HCT116 (cell line): ENCODE data around the gene TUG1. TPM values are rescaled to one million over a fixed set of nuclear protein-coding genes. Genes with fewer than 3 reads are reported as not detected.

Source experiments
- ATAC-seq: fragments of 200-7000 bp; cut with Tn5 transposase; 2 replicates; pipeline ENCODE4 v1.9.1; 2020; ENCODE audit warnings: mild to moderate bottlenecking, moderate library complexity
- BruUV-seq: library from RNA; stranded (reverse); fragments of 400-500 nt; replicated peaks from 2 replicates; lab custom pipeline; 2021; lab: Mats Ljungman, UMichigan
- CTCF ChIA-PET: fragments of 300-600 bp; sonication (Branson Sonifier 250); formaldehyde crosslinking; loops from one replicate; lab custom pipeline; 2021; ENCODE audit warnings: antibody characterized with exemption; lab: Charles Lee
- POLR2A ChIA-PET: fragments of 300-600, 350-600 bp; sonication (Branson Sonifier 250); formaldehyde crosslinking; loops from one replicate; lab custom pipeline; 2021; ENCODE audit warnings: antibody characterized with exemption; lab: Charles Lee
- RAD21 ChIA-PET, 2 experiments: fragments of 300-600 bp; sonication (Branson Sonifier 250); formaldehyde crosslinking; loops; one replicate each; lab custom pipeline; 2023; ENCODE audit warnings: low total read pairs in 2 of 2; ENCODE audit not compliant: uncharacterized antibody in 2 of 2, unreplicated experiment in 2 of 2, low non-redundant PET in 1 of 2; lab: Charles Lee
- DNase-seq: peaks from one replicate; pipeline ENCODE4 v3.0.0-alpha.2; 2010; ENCODE audit warnings: low read depth, low spot score
- H2AFZ ChIP-seq: fragments of 200-600 bp; shearing (Covaris generic), sonication (generic); 2 replicates; pipeline ENCODE4 v1.6.1; 2017; ENCODE audit warnings: low read depth, mixed run types, mixed read lengths, antibody characterized with exemption, low read length; ENCODE audit not compliant: poor library complexity, severe bottlenecking
- H3K27ac ChIP-seq: 2 replicates; pipeline ENCODE4 v1.5.1; 2012; ENCODE audit warnings: low read depth, low read length
- H3K27me3 ChIP-seq: fragments of 200-600 bp; sonication (generic); 2 replicates; pipeline ENCODE4 v1.6.1; 2016; ENCODE audit warnings: mixed run types, low read length, mixed read lengths; ENCODE audit not compliant: insufficient read depth
- H3K36me3 ChIP-seq, 2 experiments: fragments of 200-500 bp in 1 of 2; fragments of 200-600 bp in 1 of 2; sonication (Bioruptor generic) in 1 of 2; sonication (generic) in 1 of 2; 2 replicates each; pipeline versions ENCODE4 v1.5.1 to v1.6.1; 2014 to 2016; ENCODE audit warnings: low read length in 2 of 2, inconsistent platforms in 1 of 2, mixed read lengths in 1 of 2, mixed run types in 1 of 2; ENCODE audit not compliant: insufficient read depth in 2 of 2, control insufficient read depth in 1 of 2
- H3K4me1 ChIP-seq, 2 experiments: fragments of 200-600 bp in 1 of 2; sonication (generic) in 1 of 2; 2 replicates each; pipeline versions ENCODE4 v1.5.1 to v1.6.1; 2012 to 2017; ENCODE audit warnings: low read length in 2 of 2, inconsistent platforms in 1 of 2, mild to moderate bottlenecking in 1 of 2, mixed read lengths in 1 of 2, mixed run types in 1 of 2, moderate library complexity in 1 of 2; ENCODE audit not compliant: insufficient read depth in 2 of 2, control insufficient read depth in 1 of 2
- H3K4me2 ChIP-seq: fragments of 200-600 bp; sonication (generic); 2 replicates; pipeline ENCODE4 v1.6.1; 2017; ENCODE audit warnings: mixed run types, low read length, mixed read lengths
- H3K4me3 ChIP-seq, 2 experiments: fragments of 200-600 bp in 1 of 2; sonication (generic) in 1 of 2; replicated peaks in 1 of 2; 2 replicates each; pipeline ENCODE4 v1.5.1; 2011 to 2016; ENCODE audit warnings: low read length in 2 of 2, control low read depth in 1 of 2, low read depth in 1 of 2, mild to moderate bottlenecking in 1 of 2, mixed read lengths in 1 of 2, mixed run types in 1 of 2
- H3K79me2 ChIP-seq: fragments of 200-600 bp; sonication (generic); 2 replicates; pipeline ENCODE4 v1.6.1; 2017; ENCODE audit warnings: mild to moderate bottlenecking, mixed run types, low read length, moderate library complexity, mixed read lengths; ENCODE audit not compliant: insufficient read depth
- H3K9ac ChIP-seq: fragments of 200-600 bp; sonication (generic); 2 replicates; pipeline ENCODE4 v1.6.1; 2016; ENCODE audit warnings: low read length, mixed read lengths
- H3K9me2 ChIP-seq: fragments of 200-600 bp; sonication (generic), shearing (Covaris generic); 2 replicates; pipeline ENCODE4 v1.6.1; 2017; ENCODE audit warnings: mixed run types, mild to moderate bottlenecking, moderate library complexity; ENCODE audit not compliant: insufficient read depth
- H3K9me3 ChIP-seq, 2 experiments: fragments of 200-500 bp in 1 of 2; fragments of 200-600 bp in 1 of 2; sonication (Bioruptor generic) in 1 of 2; sonication (generic) in 1 of 2; 2 replicates each; pipeline ENCODE4 v1.6.1; 2014 to 2017; ENCODE audit warnings: low read length in 2 of 2, mixed read lengths in 2 of 2, inconsistent platforms in 1 of 2, low read depth in 1 of 2, mild to moderate bottlenecking in 1 of 2, mixed run types in 1 of 2, moderate library complexity in 1 of 2; ENCODE audit not compliant: control insufficient read depth in 1 of 2, insufficient read depth in 1 of 2
- H4K20me1 ChIP-seq: fragments of 200-600 bp; sonication (generic), shearing (Covaris generic); 2 replicates; pipeline ENCODE4 v1.6.1; 2017; ENCODE audit warnings: mixed run types, mild to moderate bottlenecking, moderate library complexity; ENCODE audit not compliant: insufficient read depth
- CBX3 ChIP-seq: IDR thresholded peaks from 2 replicates; pipeline ENCODE4 v1.6.1; 2012; ENCODE audit warnings: low read depth
- EZH2 ChIP-seq: fragments of 200-600 bp; sonication (generic); IDR thresholded peaks from 2 replicates; pipeline ENCODE4 v1.6.1; 2017; ENCODE audit warnings: antibody characterized with exemption, mixed run types
- EZH2phosphoT487 ChIP-seq: fragments of 200-600 bp; IDR thresholded peaks from 2 replicates; pipeline ENCODE4 v1.6.1; 2018; ENCODE audit warnings: antibody characterized with exemption, borderline replicate concordance
- FOSL1 ChIP-seq: IDR thresholded peaks from 2 replicates; pipeline ENCODE4 v1.6.1; 2012; ENCODE audit warnings: low read depth
- JUND ChIP-seq: IDR thresholded peaks from 2 replicates; pipeline ENCODE4 v1.6.1; 2012
- POLR2AphosphoS5 ChIP-seq: IDR thresholded peaks from 2 replicates; pipeline ENCODE4 v1.6.1; 2011; ENCODE audit warnings: mild to moderate bottlenecking, low read depth, low read length, moderate library complexity
- SP1 ChIP-seq: IDR thresholded peaks from 2 replicates; pipeline ENCODE4 v1.6.1; 2012; ENCODE audit warnings: low read depth
- SRF ChIP-seq: IDR thresholded peaks from 2 replicates; pipeline ENCODE4 v1.6.1; 2012; ENCODE audit warnings: low read depth
- ZNF274 ChIP-seq: fragments of 200-500 bp; sonication (Bioruptor generic); IDR thresholded peaks from 2 replicates; pipeline ENCODE4 v1.6.1; 2014; ENCODE audit warnings: mild to moderate bottlenecking, low read depth, low read length, inconsistent platforms
- intact Hi-C: fragments of 100-400 bp; cut with micrococcal nuclease; formaldehyde crosslinking; loops from 2 replicates; pipeline ENCODE4 v1.10.0; 2022
- total RNA-seq: library from RNA; stranded (reverse); gene quantifications from one replicate; pipeline ENCODE4 v1.2.1, GENCODE V29; 2021; ENCODE audit not compliant: unreplicated experiment
- TF ChIP-seq, protein P1 (sequence below): IDR thresholded peaks from 2 replicates; pipeline ENCODE4 v1.6.1; 2012; ENCODE audit warnings: low read depth
- TF ChIP-seq, protein P2 (sequence below): IDR thresholded peaks from 2 replicates; pipeline ENCODE4 v1.6.1; 2012
- TF ChIP-seq, protein P3 (sequence below): IDR thresholded peaks from 2 replicates; pipeline ENCODE4 v1.6.1; 2011; ENCODE audit warnings: mild to moderate bottlenecking, low read length, moderate library complexity; ENCODE audit not compliant: insufficient replicate concordance; ENCODE audit errors: extremely low read depth

TUG1 gene
- total RNA-seq, 1 experiment from 2014 or later: 45.0 TPM

DNA sequence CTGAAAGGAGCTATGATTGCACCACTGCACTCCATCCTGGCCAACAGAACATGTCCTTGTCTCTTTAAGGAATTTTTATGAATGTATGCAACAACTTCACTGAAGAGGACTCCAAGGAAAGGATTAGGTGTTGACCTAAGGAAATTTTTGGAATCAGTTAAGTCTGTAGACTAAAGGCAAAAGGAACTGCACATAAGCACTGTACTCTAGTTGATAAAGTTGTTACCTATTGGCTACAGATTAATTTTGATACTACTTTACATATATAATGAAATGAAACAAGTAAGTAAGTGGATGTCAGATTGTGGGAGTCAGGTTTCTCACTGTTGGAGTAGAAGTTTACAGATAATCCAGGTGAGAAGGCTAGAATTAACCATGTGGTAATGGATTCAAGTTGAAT lies 36.5 kb downstream of the TUG1 start (continued):
- TF ChIP-seq, protein P1, sequence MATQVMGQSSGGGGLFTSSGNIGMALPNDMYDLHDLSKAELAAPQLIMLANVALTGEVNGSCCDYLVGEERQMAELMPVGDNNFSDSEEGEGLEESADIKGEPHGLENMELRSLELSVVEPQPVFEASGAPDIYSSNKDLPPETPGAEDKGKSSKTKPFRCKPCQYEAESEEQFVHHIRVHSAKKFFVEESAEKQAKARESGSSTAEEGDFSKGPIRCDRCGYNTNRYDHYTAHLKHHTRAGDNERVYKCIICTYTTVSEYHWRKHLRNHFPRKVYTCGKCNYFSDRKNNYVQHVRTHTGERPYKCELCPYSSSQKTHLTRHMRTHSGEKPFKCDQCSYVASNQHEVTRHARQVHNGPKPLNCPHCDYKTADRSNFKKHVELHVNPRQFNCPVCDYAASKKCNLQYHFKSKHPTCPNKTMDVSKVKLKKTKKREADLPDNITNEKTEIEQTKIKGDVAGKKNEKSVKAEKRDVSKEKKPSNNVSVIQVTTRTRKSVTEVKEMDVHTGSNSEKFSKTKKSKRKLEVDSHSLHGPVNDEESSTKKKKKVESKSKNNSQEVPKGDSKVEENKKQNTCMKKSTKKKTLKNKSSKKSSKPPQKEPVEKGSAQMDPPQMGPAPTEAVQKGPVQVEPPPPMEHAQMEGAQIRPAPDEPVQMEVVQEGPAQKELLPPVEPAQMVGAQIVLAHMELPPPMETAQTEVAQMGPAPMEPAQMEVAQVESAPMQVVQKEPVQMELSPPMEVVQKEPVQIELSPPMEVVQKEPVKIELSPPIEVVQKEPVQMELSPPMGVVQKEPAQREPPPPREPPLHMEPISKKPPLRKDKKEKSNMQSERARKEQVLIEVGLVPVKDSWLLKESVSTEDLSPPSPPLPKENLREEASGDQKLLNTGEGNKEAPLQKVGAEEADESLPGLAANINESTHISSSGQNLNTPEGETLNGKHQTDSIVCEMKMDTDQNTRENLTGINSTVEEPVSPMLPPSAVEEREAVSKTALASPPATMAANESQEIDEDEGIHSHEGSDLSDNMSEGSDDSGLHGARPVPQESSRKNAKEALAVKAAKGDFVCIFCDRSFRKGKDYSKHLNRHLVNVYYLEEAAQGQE: no peak
- no peak for TF ChIP-seq SP1

DNA sequence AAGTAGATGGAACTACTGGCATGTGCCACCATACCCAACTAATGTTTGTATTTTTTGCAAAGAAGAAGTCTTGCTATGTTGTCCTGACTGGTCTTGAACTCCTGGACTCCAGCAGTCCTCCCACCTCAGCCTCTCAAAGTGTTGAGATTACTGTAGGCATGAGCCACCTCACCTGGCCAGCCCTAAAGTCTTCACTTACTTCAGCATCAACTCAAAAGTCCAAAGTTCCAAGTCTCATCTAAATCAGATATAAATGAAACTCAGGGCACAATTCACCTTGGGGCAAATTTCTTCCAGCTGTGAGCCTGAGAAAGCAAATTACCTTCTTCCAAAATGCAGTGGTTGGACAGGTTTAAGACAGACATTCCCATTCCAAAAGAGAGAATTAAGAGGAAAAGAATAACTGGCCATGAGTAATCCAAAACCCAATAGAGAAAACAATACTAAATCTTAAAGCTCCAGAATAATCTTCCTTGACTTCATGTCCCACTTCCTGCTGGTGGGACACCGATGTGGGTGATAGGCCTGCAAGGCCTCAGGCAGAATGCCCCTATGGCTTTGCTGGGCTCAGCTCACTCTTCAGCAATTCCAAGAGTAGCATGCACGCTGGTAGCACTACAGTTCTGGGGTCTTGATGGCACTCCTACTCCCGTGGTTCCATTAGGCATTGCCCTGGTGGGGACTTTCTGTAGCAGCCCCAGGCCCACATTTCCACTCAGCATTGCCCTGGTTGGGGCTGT lies 50.3 kb downstream of the TUG1 start:
- ChIA-PET CTCF (no interaction called here), RAD21 (no interaction called here), POLR2A (no interaction called here)
- Histone ChIP-seq H2AFZ (no peak overlapping the region), H3K9me3 (no peaks in the 10 kb centered on the region), H3K4me1 (no peaks in the 10 kb centered on the region), H3K36me3 (no peaks in the 10 kb centered on the region), H3K4me2 (no peak overlapping the region), H3K79me2 (no peaks in the 10 kb centered on the region), H3K9ac (no peak overlapping the region), H3K9me2 (no peaks in the 10 kb centered on the region), H3K27me3 (no peaks in the 10 kb centered on the region), H4K20me1 (no peaks in the 10 kb centered on the region), H3K4me3 (no peak overlapping the region), H3K27ac (no peak overlapping the region)
- DNase-seq: no peak
- no peak for ATAC-seq
- no TSS peak for BruUV-seq
- intact Hi-C loops: no loop called here
- TF ChIP-seq, protein P1: no peak
- no peak for TF ChIP-seq EZH2
- no peak for TF ChIP-seq JUND
- TF ChIP-seq, protein P2, sequence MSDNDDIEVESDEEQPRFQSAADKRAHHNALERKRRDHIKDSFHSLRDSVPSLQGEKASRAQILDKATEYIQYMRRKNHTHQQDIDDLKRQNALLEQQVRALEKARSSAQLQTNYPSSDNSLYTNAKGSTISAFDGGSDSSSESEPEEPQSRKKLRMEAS: no peak
- TF ChIP-seq POLR2AphosphoS5: no peak
- TF ChIP-seq FOSL1: no peak
- TF ChIP-seq SP1: no peak
- no peak for TF ChIP-seq EZH2phosphoT487
- no peak for TF ChIP-seq ZNF274
- TF ChIP-seq SRF: no peak
- TF ChIP-seq, protein P3, sequence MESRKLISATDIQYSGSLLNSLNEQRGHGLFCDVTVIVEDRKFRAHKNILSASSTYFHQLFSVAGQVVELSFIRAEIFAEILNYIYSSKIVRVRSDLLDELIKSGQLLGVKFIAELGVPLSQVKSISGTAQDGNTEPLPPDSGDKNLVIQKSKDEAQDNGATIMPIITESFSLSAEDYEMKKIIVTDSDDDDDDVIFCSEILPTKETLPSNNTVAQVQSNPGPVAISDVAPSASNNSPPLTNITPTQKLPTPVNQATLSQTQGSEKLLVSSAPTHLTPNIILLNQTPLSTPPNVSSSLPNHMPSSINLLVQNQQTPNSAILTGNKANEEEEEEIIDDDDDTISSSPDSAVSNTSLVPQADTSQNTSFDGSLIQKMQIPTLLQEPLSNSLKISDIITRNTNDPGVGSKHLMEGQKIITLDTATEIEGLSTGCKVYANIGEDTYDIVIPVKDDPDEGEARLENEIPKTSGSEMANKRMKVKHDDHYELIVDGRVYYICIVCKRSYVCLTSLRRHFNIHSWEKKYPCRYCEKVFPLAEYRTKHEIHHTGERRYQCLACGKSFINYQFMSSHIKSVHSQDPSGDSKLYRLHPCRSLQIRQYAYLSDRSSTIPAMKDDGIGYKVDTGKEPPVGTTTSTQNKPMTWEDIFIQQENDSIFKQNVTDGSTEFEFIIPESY: no peak
- no peak for TF ChIP-seq CBX3
